GM12864 (cell line): Measurements from ENCODE around the gene MYH10.

Experiments
- DNase-seq: peaks from one replicate; pipeline ENCODE4 v3.0.0-alpha.2; 2011; ENCODE audit warnings: low read depth
- H3K4me3 ChIP-seq: 2 replicates; pipeline ENCODE4 v1.5.1; 2011; ENCODE audit warnings: mild to moderate bottlenecking, low read depth, low read length, control low read depth
- TF ChIP-seq, protein P1 (sequence below): IDR thresholded peaks from 2 replicates; pipeline ENCODE4 v1.5.1; 2011; ENCODE audit warnings: low read depth, mild to moderate bottlenecking, moderate library complexity, low read length, control low read depth, inconsistent platforms; ENCODE audit errors: missing control alignments

The MYH10 gene

DNA sequence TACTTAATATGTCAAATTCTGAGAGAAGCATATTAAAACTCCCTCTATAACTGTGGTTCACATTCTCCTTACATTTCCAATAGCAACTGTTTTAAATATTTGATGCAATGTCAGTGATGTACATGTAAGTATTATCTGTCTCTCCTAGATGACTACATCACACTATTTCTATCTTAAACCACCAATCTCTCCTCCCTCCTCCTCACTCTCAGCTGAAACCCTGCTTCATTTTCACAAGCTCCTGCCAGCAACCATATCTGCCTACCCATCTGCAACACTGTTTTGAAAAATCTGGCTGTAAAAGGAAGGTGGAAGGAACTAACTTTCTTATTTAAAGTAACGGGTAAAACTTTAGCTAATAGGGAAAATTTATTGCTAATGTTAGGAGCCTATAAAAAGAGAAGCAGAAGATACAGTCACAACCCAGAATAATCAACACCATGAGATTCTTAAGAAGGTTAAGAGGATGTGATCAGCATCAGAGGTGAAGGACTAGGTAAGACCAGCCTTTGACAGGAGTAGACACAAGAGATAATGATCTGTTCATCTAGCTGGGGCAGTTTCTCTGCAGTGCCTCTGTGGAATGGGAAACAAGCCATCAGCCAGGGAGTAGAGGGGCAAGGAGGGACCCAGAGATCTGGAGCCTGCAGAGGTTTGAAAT is 31.0 kb downstream of the MYH10 start:
- TF ChIP-seq, protein P1, sequence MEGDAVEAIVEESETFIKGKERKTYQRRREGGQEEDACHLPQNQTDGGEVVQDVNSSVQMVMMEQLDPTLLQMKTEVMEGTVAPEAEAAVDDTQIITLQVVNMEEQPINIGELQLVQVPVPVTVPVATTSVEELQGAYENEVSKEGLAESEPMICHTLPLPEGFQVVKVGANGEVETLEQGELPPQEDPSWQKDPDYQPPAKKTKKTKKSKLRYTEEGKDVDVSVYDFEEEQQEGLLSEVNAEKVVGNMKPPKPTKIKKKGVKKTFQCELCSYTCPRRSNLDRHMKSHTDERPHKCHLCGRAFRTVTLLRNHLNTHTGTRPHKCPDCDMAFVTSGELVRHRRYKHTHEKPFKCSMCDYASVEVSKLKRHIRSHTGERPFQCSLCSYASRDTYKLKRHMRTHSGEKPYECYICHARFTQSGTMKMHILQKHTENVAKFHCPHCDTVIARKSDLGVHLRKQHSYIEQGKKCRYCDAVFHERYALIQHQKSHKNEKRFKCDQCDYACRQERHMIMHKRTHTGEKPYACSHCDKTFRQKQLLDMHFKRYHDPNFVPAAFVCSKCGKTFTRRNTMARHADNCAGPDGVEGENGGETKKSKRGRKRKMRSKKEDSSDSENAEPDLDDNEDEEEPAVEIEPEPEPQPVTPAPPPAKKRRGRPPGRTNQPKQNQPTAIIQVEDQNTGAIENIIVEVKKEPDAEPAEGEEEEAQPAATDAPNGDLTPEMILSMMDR = no peak
- no peak overlapping the region for H3K4me3 ChIP-seq
- no peak for DNase-seq

DNA sequence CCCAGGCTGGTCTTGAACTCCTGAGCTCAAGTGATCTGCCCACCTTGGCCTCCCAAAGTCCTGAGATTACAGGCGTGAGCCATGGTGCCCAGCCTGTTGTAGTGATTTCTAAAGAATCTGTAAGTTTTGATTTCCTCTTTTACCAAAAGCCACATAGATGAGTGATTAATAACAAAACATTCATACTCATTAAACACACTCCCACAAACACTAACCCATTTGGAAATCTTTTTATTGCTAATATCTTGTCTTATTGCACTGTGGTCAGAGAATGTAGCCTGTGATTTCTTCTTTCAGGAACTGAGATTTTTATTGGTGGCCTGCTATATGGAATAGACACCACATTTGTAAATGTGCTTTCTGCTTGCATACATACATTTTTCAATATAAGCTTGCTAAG is 31.6 kb downstream of the MYH10 start:
- no peak for DNase-seq
- TF ChIP-seq, protein P1 = no peak
- no peak overlapping the region for H3K4me3 ChIP-seq

DNA sequence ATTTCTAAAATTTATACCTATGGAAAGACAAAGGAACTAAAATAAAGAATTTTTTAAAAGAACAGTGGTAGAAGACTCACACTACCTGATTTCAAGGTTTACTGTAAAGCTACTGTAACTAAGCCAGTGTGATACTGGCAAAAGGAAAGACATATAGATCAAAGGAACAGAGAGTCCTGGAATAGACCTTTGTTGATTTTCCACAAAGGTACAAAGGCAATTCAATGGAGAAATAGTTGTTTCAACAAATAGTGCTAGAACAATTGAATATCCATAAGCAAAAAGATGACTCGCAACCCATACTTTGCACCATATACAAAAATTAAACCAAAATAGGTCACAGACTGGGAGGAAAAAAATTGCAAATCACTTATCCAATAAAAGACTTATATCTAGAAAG is 36.7 kb downstream of the MYH10 start:
- H3K4me3 ChIP-seq = no peak overlapping the region
- TF ChIP-seq, protein P1 = no peak
- DNase-seq = no peak

DNA sequence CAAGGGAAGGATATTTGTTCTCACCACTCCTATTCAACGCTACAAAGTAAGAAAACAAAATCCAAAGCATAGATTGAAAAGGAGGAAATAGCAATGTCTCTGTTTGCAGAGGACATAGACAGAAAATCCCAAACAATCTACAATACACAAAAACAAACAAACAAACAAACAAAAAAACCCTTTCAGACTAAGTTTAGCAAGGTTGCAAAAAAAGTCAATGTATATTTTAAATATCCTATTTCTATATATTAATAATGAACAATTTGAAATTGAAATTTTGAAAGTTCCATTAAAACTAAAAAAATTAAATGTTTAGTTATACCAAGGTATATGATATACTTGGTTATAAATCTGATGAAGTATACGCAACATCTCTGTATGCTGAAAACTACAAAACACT is 37.2 kb downstream of the MYH10 start:
- no peak for DNase-seq
- TF ChIP-seq, protein P1 = no peak
- H3K4me3 ChIP-seq = no peak overlapping the region

DNA sequence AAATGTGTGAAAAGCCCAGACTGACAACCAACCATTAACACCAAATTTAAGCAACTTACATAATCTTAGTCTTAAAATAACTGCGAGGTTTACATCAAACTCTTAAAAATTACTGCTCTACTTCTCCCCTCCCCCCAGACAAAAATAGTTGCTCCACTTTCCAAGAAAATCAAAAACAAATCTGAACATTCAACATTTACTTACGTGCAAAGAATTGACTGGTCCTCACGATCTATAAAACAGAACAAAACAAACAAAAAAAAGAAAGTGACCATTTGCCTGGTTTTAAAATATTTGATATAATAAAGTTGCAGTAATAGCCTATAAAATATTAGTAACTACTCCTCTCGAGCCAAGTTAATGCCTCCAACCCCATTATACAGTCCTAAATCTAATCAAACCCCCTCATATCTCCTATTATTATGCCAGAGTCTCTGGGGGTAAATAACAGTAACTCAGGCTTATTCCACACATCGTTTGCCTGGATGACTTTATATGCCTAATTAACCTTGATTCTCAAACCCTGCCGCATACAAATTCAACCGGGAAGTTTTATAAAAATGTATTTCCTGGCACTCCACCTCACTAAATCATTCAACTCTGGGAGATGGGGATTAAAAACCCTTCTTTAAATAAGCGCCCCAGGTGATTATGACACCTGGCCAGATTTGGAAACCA is 41.5 kb downstream of the MYH10 start:
- H3K4me3 ChIP-seq = no peak overlapping the region
- DNase-seq = no peak

DNA sequence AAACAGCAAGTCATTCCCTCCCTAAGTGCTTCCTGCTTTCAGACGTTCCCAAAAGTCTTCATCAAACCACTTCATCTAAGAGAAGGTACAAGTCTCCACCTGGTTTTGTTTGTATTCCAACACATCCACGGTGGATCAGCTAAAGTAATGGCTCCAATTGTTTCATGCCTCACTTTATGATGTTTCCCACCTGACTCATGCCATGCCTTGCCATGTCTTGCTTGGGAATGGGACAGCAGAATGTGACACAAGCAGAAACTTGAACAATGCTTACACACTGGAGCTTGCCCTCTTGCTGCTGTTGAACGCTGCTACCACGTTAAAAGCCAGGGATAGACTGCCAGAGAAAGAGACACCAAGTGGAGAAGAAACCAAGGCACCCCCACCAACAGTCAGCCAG is 43.8 kb downstream of the MYH10 start:
- TF ChIP-seq, protein P1 = no peak
- no peak for DNase-seq
- no peak overlapping the region for H3K4me3 ChIP-seq

More for the DNA sequence above, 41.5 kb downstream of the MYH10 start:
- TF ChIP-seq, protein P1 = no peak

DNA sequence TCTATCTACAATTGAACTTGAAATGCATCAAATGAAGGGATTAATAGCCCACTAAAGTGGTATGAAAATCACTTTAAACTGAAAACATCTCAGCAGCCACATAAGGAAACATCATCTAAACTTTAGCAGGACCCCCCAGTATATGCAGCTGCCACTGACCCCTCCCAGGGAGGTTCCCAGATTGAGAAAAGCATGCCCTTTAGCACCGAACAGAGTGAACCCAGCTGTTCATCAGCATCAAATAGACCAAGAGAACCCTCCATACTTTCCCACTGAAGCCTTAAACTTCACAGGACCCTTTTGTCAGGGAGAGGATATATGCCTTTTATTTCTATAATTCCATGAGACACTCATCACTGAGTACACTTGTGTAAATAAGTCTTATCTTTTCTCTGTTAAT is 44.6 kb downstream of the MYH10 start:
- no peak overlapping the region for H3K4me3 ChIP-seq
- no peak for DNase-seq
- TF ChIP-seq, protein P1 = no peak
